ENCODE results near the gene RDH13.

- TF ChIP-seq GATA2 (IDR thresholded peaks at IDR 0.05; ENCODE audit: low read depth, low read length) (no peak), GATA3 (IDR thresholded peaks at IDR 0.05; ENCODE audit: low read depth, low read length) (no peak)
Observed at GRCh38 chr19:55036058-55036457, 26.9 kb downstream of the RDH13 start.
